Raji (cell line): ENCODE data around the gene STX4.

Experiments used
- POLR2A ChIP-seq: IDR thresholded peaks from 2 replicates; pipeline ENCODE4 v1.6.1; 2011; ENCODE audit warnings: low read depth, low read length, control low read depth; ENCODE audit not compliant: insufficient read depth

The STX4 gene

GRCh38 chr16:30996324-30996984 lies 36.9 kb upstream of the STX4 start:
- TF ChIP-seq POLR2A, result no peak

- TF ChIP-seq POLR2A, result peak; percentile 62
Measured at GRCh38 chr16:30996985-30997724, 36.2 kb upstream of the STX4 start.

GRCh38 chr16:30997725-30998711 lies 35.3 kb upstream of the STX4 start:
- no peak for TF ChIP-seq POLR2A

GRCh38 chr16:30998852-30999761 lies 34.3 kb upstream of the STX4 start:
- TF ChIP-seq POLR2A, result no peak

- TF ChIP-seq POLR2A, result no peak
Measured at GRCh38 chr16:31000671-31001382, 32.5 kb upstream of the STX4 start.

GRCh38 chr16:31001507-31002249 lies 31.7 kb upstream of the STX4 start:
- TF ChIP-seq POLR2A, result no peak

- TF ChIP-seq POLR2A, result no peak
Measured at GRCh38 chr16:31002250-31002700, 31.1 kb upstream of the STX4 start.

GRCh38 chr16:31002862-31003341 lies 30.5 kb upstream of the STX4 start:
- no peak for TF ChIP-seq POLR2A

- no peak for TF ChIP-seq POLR2A
Measured at GRCh38 chr16:31003744-31004143, 29.6 kb upstream of the STX4 start.

- no peak for TF ChIP-seq POLR2A
Measured at GRCh38 chr16:31004658-31005057, 28.7 kb upstream of the STX4 start.

GRCh38 chr16:31005350-31006085 lies 27.8 kb upstream of the STX4 start:
- no peak for TF ChIP-seq POLR2A

GRCh38 chr16:31006086-31006385 lies 27.3 kb upstream of the STX4 start:
- TF ChIP-seq POLR2A, result no peak

- TF ChIP-seq POLR2A, result no peak
Measured at GRCh38 chr16:31006589-31006988, 26.8 kb upstream of the STX4 start.

GRCh38 chr16:31007684-31008083 lies 25.7 kb upstream of the STX4 start:
- TF ChIP-seq POLR2A, result no peak
